OCI-LY3 (cell line): Measurements from ENCODE around the gene TPMT.

Source experiments
- CTCF ChIP-seq: fragments of 200-600, 300-600 bp; sonication (generic); IDR thresholded peaks from 2 replicates; pipeline ENCODE4 v1.5.1; 2014; ENCODE audit warnings: antibody characterized with exemption, low read length, low read depth
- EZH2phosphoT487 ChIP-seq: fragments of 200-600 bp; shearing (Covaris generic); IDR thresholded peaks from 2 replicates; pipeline ENCODE4 v1.6.1; 2018; ENCODE audit warnings: antibody characterized with exemption, mixed run types, low read depth

DNA sequence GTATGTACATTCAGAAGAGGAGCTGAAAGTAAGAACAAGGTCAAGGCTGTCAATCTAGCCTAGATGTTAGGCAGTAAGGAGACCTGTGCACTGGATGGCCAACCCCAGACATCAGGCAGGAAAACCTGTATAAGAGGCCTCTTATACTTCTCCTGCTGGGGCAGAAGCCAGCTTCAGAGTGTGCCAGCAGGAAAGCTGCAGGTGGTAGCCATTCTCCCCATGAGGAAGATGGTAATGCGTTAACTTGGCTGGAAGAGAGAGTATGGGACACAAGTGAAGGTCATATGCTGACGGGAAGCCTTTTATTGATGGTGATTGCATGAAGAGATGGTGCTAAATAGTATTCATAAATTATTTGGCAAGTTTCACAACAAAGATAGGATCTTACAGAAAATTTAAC lies 53.0 kb downstream of the TPMT start:
- TF ChIP-seq CTCF: no peak
- TF ChIP-seq EZH2phosphoT487: no peak
